Measurements from ENCODE around the gene SOSTDC1. TPM values are rescaled to one million over a fixed set of nuclear protein-coding genes. Genes with fewer than 3 reads are reported as not detected.
"Not testable (repeated sequence)": the region's sequence is repeated elsewhere in the genome, so short reads cannot be mapped to it uniquely, and the experiment has no call there.

SOSTDC1 gene
- polyA plus RNA-seq, 1 donor from 2014 or later, result 0.52 TPM

- TF ChIP-seq POLR2AphosphoS5 (IDR thresholded peaks at IDR 0.05) (no peak), EZH2 (IDR thresholded peaks at IDR 0.05; ENCODE audit: borderline replicate concordance, insufficient read depth, low read length, poor library complexity, severe bottlenecking) (no peak), CTCF (IDR thresholded peaks at IDR 0.05; ENCODE audit: poor library complexity, severe bottlenecking) (no peak), SMC3 (conservative IDR thresholded peaks at IDR 0.05; ENCODE audit: poor library complexity) (no peak), EP300 (conservative IDR thresholded peaks at IDR 0.05; ENCODE audit: poor library complexity, severe bottlenecking) (no peak)
- no peak overlapping the region for H3K9ac ChIP-seq (ENCODE audit: low read length)
- no peaks in the 10 kb centered on the region for H3K27me3 ChIP-seq (ENCODE audit: insufficient read depth, low read depth, low read length)
- H3K4me3 ChIP-seq (ENCODE audit: low read length), result no peak overlapping the region
- H3K79me2 ChIP-seq (replicated peaks; ENCODE audit: insufficient read depth, low read length), result no peaks in the 10 kb centered on the region
- H3K9me3 ChIP-seq (ENCODE audit: low read length), result no peaks in the 10 kb centered on the region
- H2AFZ ChIP-seq (ENCODE audit: low read depth, low read length), result no peak overlapping the region
- no peak overlapping the region for H3K27ac ChIP-seq (ENCODE audit: low read length)
- no peaks in the 10 kb centered on the region for H3K36me3 ChIP-seq (ENCODE audit: insufficient read depth, low read length)
- no peaks in the 10 kb centered on the region for H3K9me2 ChIP-seq (ENCODE audit: insufficient read depth, low read length)
- no peaks in the 10 kb centered on the region for H3F3A ChIP-seq (ENCODE audit: insufficient read depth, low read length, poor library complexity, severe bottlenecking)
- no peaks in the 10 kb centered on the region for H4K20me1 ChIP-seq (ENCODE audit: insufficient read depth)
- no peak overlapping the region for H3K4me2 ChIP-seq (ENCODE audit: low read length)
These were observed 19.0 kb downstream of the SOSTDC1 start for GRCh38 chr7:16446508-16446907.

- not testable (repeated sequence) for H3K79me2 ChIP-seq (replicated peaks; ENCODE audit: insufficient read depth, low read length); H3K27me3 ChIP-seq (ENCODE audit: insufficient read depth, low read depth, low read length); H3F3A ChIP-seq (ENCODE audit: insufficient read depth, low read length, poor library complexity, severe bottlenecking); H2AFZ ChIP-seq (ENCODE audit: low read depth, low read length); H3K9me2 ChIP-seq (ENCODE audit: insufficient read depth, low read length); H3K9ac ChIP-seq (ENCODE audit: low read length); H3K4me3 ChIP-seq (ENCODE audit: low read length); H3K9me3 ChIP-seq (ENCODE audit: low read length); H3K36me3 ChIP-seq (ENCODE audit: insufficient read depth, low read length); H4K20me1 ChIP-seq (ENCODE audit: insufficient read depth); H3K27ac ChIP-seq (ENCODE audit: low read length); H3K4me2 ChIP-seq (ENCODE audit: low read length)
These were observed 21.7 kb downstream of the SOSTDC1 start for GRCh38 chr7:16443871-16444270.

- Histone ChIP-seq H3K9me2 (ENCODE audit: insufficient read depth, low read length) (no peaks in the 10 kb centered on the region), H3K79me2 (replicated peaks; ENCODE audit: insufficient read depth, low read length) (no peaks in the 10 kb centered on the region), H3K4me3 (ENCODE audit: low read length) (no peak overlapping the region), H2AFZ (ENCODE audit: low read depth, low read length) (no peak overlapping the region), H3K4me2 (ENCODE audit: low read length) (no peak overlapping the region), H3K36me3 (ENCODE audit: insufficient read depth, low read length) (no peaks in the 10 kb centered on the region), H4K20me1 (ENCODE audit: insufficient read depth) (no peaks in the 10 kb centered on the region), H3K9ac (ENCODE audit: low read length) (no peak overlapping the region), H3K9me3 (ENCODE audit: low read length) (no peaks in the 10 kb centered on the region), H3K27me3 (ENCODE audit: insufficient read depth, low read depth, low read length) (no peaks in the 10 kb centered on the region), H3K27ac (ENCODE audit: low read length) (no peak overlapping the region), H3F3A (ENCODE audit: insufficient read depth, low read length, poor library complexity, severe bottlenecking) (no peaks in the 10 kb centered on the region)
- TF ChIP-seq POLR2AphosphoS5 (IDR thresholded peaks at IDR 0.05), result no peak
These were observed 26.6 kb downstream of the SOSTDC1 start for GRCh38 chr7:16438988-16439387.

GRCh38 chr7:16436306-16436705 is 29.2 kb downstream of the SOSTDC1 start:
- Histone ChIP-seq H4K20me1 (ENCODE audit: insufficient read depth) (no peaks in the 10 kb centered on the region), H3K9me2 (ENCODE audit: insufficient read depth, low read length) (no peaks in the 10 kb centered on the region), H3K4me2 (ENCODE audit: low read length) (no peak overlapping the region), H2AFZ (ENCODE audit: low read depth, low read length) (no peak overlapping the region), H3K9me3 (ENCODE audit: low read length) (no peaks in the 10 kb centered on the region), H3K27me3 (ENCODE audit: insufficient read depth, low read depth, low read length) (no peaks in the 10 kb centered on the region), H3F3A (ENCODE audit: insufficient read depth, low read length, poor library complexity, severe bottlenecking) (no peaks in the 10 kb centered on the region), H3K4me3 (ENCODE audit: low read length) (no peak overlapping the region), H3K27ac (ENCODE audit: low read length) (no peak overlapping the region), H3K79me2 (replicated peaks; ENCODE audit: insufficient read depth, low read length) (no peaks in the 10 kb centered on the region), H3K36me3 (ENCODE audit: insufficient read depth, low read length) (no peaks in the 10 kb centered on the region), H3K9ac (ENCODE audit: low read length) (no peak overlapping the region)
- TF ChIP-seq CTCF (IDR thresholded peaks at IDR 0.05; ENCODE audit: poor library complexity, severe bottlenecking), result no peak
- no peak for TF ChIP-seq REST (IDR thresholded peaks at IDR 0.05; ENCODE audit: borderline replicate concordance)
- TF ChIP-seq POLR2AphosphoS5 (IDR thresholded peaks at IDR 0.05), result no peak
- TF ChIP-seq SMC3 (conservative IDR thresholded peaks at IDR 0.05; ENCODE audit: poor library complexity), result no peak
